ENCODE data around the gene TSPEAR. TPM values are rescaled to one million over a fixed set of nuclear protein-coding genes. Genes with fewer than 3 reads are reported as not detected.
"Not testable (repeated sequence)": the region's sequence is repeated elsewhere in the genome, so short reads cannot be mapped to it uniquely, and the experiment has no call there.

The TSPEAR gene
- polyA plus RNA-seq, 4 donors: 0.55 to 1.1 (median 0.80) TPM

- DNase-seq (ENCODE audit: low read depth in 4 of 4, low spot score in 2 of 4): no peak
Measured at GRCh38 chr21:44483288-44484237, 227.8 kb downstream of the TSPEAR start.

- no peak for DNase-seq (ENCODE audit: low read depth in 4 of 4, low spot score in 2 of 4)
Measured at GRCh38 chr21:44482581-44483287, 228.6 kb downstream of the TSPEAR start.

GRCh38 chr21:44480200-44481053 lies 230.9 kb downstream of the TSPEAR start:
- no peak for DNase-seq (ENCODE audit: low read depth in 4 of 4, low spot score in 2 of 4)

GRCh38 chr21:44479556-44480199 lies 231.7 kb downstream of the TSPEAR start:
- not testable (repeated sequence) for DNase-seq (ENCODE audit: low read depth in 4 of 4, low spot score in 2 of 4)

- no peak for DNase-seq (ENCODE audit: low read depth in 4 of 4, low spot score in 2 of 4)
Measured at GRCh38 chr21:44478801-44479167, 232.6 kb downstream of the TSPEAR start.

GRCh38 chr21:44478124-44478800 lies 233.1 kb downstream of the TSPEAR start:
- no peak for DNase-seq (ENCODE audit: low read depth in 4 of 4, low spot score in 2 of 4)

GRCh38 chr21:44477712-44478111 lies 233.7 kb downstream of the TSPEAR start:
- no peak for DNase-seq (ENCODE audit: low read depth in 4 of 4, low spot score in 2 of 4)

- DNase-seq (ENCODE audit: low read depth in 4 of 4, low spot score in 2 of 4): no peak
Measured at GRCh38 chr21:44477131-44477530, 234.2 kb downstream of the TSPEAR start.

GRCh38 chr21:44475266-44475845 lies 236.0 kb downstream of the TSPEAR start:
- no peak for DNase-seq (ENCODE audit: low read depth in 4 of 4, low spot score in 2 of 4)

GRCh38 chr21:44473915-44474555 lies 237.3 kb downstream of the TSPEAR start:
- no peak for DNase-seq (ENCODE audit: low read depth in 4 of 4, low spot score in 2 of 4)

GRCh38 chr21:44471996-44472395 lies 239.4 kb downstream of the TSPEAR start:
- no peak for DNase-seq (ENCODE audit: low read depth in 4 of 4, low spot score in 2 of 4)

GRCh38 chr21:44471341-44471740 lies 240.0 kb downstream of the TSPEAR start:
- no peak for DNase-seq (ENCODE audit: low read depth in 4 of 4, low spot score in 2 of 4)

GRCh38 chr21:44467859-44468195 lies 243.5 kb downstream of the TSPEAR start:
- DNase-seq (ENCODE audit: low read depth in 4 of 4, low spot score in 2 of 4): no peak

GRCh38 chr21:44466996-44467858 lies 244.1 kb downstream of the TSPEAR start:
- no peak for DNase-seq (ENCODE audit: low read depth in 4 of 4, low spot score in 2 of 4)

GRCh38 chr21:44466351-44466954 lies 244.9 kb downstream of the TSPEAR start:
- no peak for DNase-seq (ENCODE audit: low read depth in 4 of 4, low spot score in 2 of 4)

GRCh38 chr21:44464351-44464750 lies 247.0 kb downstream of the TSPEAR start:
- no peak for DNase-seq (ENCODE audit: low read depth in 4 of 4, low spot score in 2 of 4)

- DNase-seq (ENCODE audit: low read depth in 4 of 4, low spot score in 2 of 4): no peak
Measured at GRCh38 chr21:44463724-44464123, 247.6 kb downstream of the TSPEAR start.

- no peak for DNase-seq (ENCODE audit: low read depth in 4 of 4, low spot score in 2 of 4)
Measured at GRCh38 chr21:44462834-44463200, 248.6 kb downstream of the TSPEAR start.

Data from left renal cortex interstitium (tissue), 4 donors.